AG10803 (cell line): ENCODE data around the gene TDRD9.

Experiments
- DNase-seq: peaks from one replicate; pipeline ENCODE4 v3.0.0; 2010; ENCODE audit warnings: low read depth
- H3K4me3 ChIP-seq: 2 replicates; pipeline ENCODE4 v1.5.1; 2011; ENCODE audit warnings: mild to moderate bottlenecking, low read length, control low read depth
- TF ChIP-seq, protein P1 (sequence below): conservative IDR thresholded peaks from 2 replicates; pipeline ENCODE4 v1.5.1; 2011; ENCODE audit warnings: mild to moderate bottlenecking, low read length, control low read depth, inconsistent platforms

TDRD9 gene

DNA sequence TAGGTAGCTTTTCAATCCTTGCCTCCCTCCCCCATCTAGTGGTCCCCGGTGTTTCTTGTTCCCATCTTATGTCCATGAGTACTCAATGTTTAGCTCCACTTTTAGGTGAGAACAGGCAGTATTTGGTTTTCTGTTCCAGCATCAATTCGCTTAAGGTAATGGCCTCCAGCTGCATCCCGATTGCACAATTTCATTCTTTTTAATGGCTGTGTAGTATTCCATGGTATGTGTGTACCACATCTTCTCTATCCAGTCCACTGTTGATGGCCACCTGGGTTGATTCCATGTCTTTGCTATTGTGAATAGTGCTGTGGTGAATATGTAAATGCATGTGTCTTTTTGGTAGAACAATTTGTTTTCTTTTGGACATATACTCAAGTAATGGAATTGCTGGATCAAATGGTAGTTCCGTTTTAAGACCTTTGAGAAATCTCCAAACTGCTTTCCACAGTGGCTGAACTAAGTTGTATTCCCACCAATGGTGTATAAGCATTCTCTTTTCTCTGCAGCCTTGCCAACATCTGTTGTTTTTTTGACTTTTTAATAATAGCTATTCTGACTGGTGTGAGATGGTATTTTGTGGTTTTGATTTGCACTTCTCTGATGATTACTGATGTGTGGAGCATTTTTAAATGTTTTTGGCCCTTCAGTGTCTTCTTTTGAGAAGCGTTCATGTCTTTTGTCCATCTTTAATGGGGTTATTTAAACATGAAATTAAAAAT, 123.0 kb downstream of the TDRD9 start:
- no peak overlapping the region for H3K4me3 ChIP-seq
- no peak for DNase-seq
- TF ChIP-seq, protein P1, sequence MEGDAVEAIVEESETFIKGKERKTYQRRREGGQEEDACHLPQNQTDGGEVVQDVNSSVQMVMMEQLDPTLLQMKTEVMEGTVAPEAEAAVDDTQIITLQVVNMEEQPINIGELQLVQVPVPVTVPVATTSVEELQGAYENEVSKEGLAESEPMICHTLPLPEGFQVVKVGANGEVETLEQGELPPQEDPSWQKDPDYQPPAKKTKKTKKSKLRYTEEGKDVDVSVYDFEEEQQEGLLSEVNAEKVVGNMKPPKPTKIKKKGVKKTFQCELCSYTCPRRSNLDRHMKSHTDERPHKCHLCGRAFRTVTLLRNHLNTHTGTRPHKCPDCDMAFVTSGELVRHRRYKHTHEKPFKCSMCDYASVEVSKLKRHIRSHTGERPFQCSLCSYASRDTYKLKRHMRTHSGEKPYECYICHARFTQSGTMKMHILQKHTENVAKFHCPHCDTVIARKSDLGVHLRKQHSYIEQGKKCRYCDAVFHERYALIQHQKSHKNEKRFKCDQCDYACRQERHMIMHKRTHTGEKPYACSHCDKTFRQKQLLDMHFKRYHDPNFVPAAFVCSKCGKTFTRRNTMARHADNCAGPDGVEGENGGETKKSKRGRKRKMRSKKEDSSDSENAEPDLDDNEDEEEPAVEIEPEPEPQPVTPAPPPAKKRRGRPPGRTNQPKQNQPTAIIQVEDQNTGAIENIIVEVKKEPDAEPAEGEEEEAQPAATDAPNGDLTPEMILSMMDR, result no peak

GRCh38 chr14:104054222-104054905, 126.1 kb downstream of the TDRD9 start:
- no peak for DNase-seq
- H3K4me3 ChIP-seq, result no peak overlapping the region
- TF ChIP-seq, protein P1, result no peak

DNA sequence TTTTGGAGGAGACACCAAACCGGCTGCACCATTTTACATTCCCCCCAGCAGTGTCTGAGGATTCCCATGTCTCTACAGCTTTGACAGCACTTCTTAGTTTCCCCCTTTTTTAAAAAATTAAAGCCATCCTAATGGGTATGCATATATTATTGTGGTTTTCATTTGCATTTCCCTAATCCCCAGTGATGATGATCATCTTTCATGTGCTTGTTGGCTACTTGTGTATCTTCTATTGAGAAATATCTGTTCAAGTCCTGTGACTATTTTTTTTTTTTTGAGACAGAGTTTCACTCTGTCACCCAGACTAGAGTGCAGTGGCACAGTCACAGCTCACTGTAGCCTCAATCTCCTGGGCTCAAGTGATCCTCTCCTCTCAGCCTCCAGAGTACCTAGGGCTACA, 134.0 kb downstream of the TDRD9 start:
- no peak for DNase-seq
- TF ChIP-seq, protein P1, result no peak
- no peak overlapping the region for H3K4me3 ChIP-seq

GRCh38 chr14:104064003-104064402, 135.7 kb downstream of the TDRD9 start:
- H3K4me3 ChIP-seq, result no peak overlapping the region
- TF ChIP-seq, protein P1, result no peak
- DNase-seq, result no peak

GRCh38 chr14:104066279-104066678, 138.0 kb downstream of the TDRD9 start:
- DNase-seq, result no peak
- no peak overlapping the region for H3K4me3 ChIP-seq
- TF ChIP-seq, protein P1, result no peak

DNA sequence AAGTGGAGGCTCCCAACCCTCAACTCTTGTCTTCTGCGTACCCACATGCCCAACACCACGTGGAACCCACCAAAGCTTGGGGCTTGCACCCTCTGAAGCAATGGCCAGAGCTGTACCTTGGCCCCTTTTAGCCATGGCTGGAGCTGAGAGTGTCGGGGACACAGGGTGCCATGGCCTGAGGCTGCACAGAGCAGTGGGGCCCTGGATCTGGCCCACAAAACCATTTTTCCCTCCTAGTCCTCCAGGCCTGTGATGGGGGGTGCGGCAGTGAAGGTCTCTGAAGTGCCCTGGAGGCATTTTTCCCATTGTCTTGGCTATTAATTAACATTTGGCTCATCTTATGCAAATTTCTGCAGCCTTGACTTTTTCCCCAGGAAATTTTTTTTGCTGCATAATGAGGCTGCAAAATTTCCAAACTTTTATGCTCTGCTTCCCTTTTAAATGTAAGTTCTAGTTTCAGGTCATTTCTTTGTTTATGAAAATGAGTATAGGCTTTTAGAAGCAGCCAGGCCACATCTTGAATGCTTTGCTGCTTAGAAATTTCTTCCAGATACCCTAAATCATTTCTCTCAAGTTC, 138.6 kb downstream of the TDRD9 start:
- H3K4me3 ChIP-seq, result no peak overlapping the region
- TF ChIP-seq, protein P1, result no peak
- DNase-seq, result no peak
